H9 (cell line): ENCODE data around the gene RPP25. TPM values are rescaled to one million over a fixed set of nuclear protein-coding genes. Genes with fewer than 3 reads are reported as not detected.
A peak's percentile ranks its signal among the peaks of the same experiment; 100 is the strongest.

Experiments
- DNase-seq: peaks from one replicate; pipeline ENCODE4 v3.0.0-alpha.2; 2017
- H2AFZ ChIP-seq: one replicate; pipeline ENCODE4 v1.6.1; 2013; ENCODE audit warnings: mild to moderate bottlenecking, low read length, control low read depth, moderate library complexity
- H2AK5ac ChIP-seq: 2 replicates; pipeline ENCODE4 v1.6.1; 2013; ENCODE audit warnings: low read length, control low read depth, mixed read lengths; ENCODE audit not compliant: insufficient read length
- H2BK120ac ChIP-seq: one replicate; pipeline ENCODE4 v1.6.1; 2013; ENCODE audit warnings: low read depth, mild to moderate bottlenecking, low read length, control low read depth, inconsistent platforms; ENCODE audit not compliant: poor library complexity, severe bottlenecking
- H2BK12ac ChIP-seq: 2 replicates; pipeline ENCODE4 v1.6.1; 2013; ENCODE audit warnings: low read length, control low read depth, mixed read lengths, low read depth; ENCODE audit not compliant: insufficient read length
- H2BK15ac ChIP-seq: 2 replicates; pipeline ENCODE4 v1.6.1; 2013; ENCODE audit warnings: low read depth, low read length, control low read depth
- H2BK20ac ChIP-seq: one replicate; pipeline ENCODE4 v1.6.1; 2013; ENCODE audit warnings: low read depth, mild to moderate bottlenecking, low read length, control low read depth, inconsistent platforms; ENCODE audit not compliant: poor library complexity, severe bottlenecking
- H2BK5ac ChIP-seq: 2 replicates; pipeline ENCODE4 v1.6.1; 2013; ENCODE audit warnings: low read length, control low read depth, mixed read lengths; ENCODE audit not compliant: insufficient read length
- H3K14ac ChIP-seq: 2 replicates; pipeline ENCODE4 v1.6.1; 2013; ENCODE audit warnings: low read length, control low read depth; ENCODE audit not compliant: insufficient read depth
- H3K18ac ChIP-seq: 2 replicates; pipeline ENCODE4 v1.6.1; 2013; ENCODE audit warnings: low read depth, mild to moderate bottlenecking, mixed read lengths, low read length, control low read depth; ENCODE audit not compliant: insufficient read length
- H3K23ac ChIP-seq: 2 replicates; pipeline ENCODE4 v1.6.1; 2013; ENCODE audit warnings: low read length, control low read depth, mixed read lengths, low read depth; ENCODE audit not compliant: insufficient read length
- H3K23me2 ChIP-seq: 2 replicates; pipeline ENCODE4 v1.6.1; 2013; ENCODE audit warnings: low read depth, mild to moderate bottlenecking, mixed read lengths, low read length, control low read depth; ENCODE audit not compliant: insufficient read length, poor library complexity, severe bottlenecking
- H3K27ac ChIP-seq: 2 replicates; pipeline ENCODE4 v1.5.1; 2013; ENCODE audit warnings: low read length, control low read depth, mixed read lengths, low read depth; ENCODE audit not compliant: insufficient read length
- H3K27me3 ChIP-seq: 2 replicates; pipeline ENCODE4 v1.6.1; 2013; ENCODE audit warnings: low read length, control low read depth, inconsistent platforms; ENCODE audit not compliant: insufficient read depth
- H3K4ac ChIP-seq: 2 replicates; pipeline ENCODE4 v1.6.1; 2013; ENCODE audit warnings: low read depth, mild to moderate bottlenecking, control low read depth, inconsistent platforms, low read length, moderate library complexity
- H3K4me1 ChIP-seq: 2 replicates; pipeline ENCODE4 v1.6.1; 2013; ENCODE audit warnings: low read length, control low read depth, inconsistent platforms; ENCODE audit not compliant: insufficient read depth
- H3K4me2 ChIP-seq: 2 replicates; pipeline ENCODE4 v1.6.1; 2013; ENCODE audit warnings: low read length, control low read depth, mixed read lengths; ENCODE audit not compliant: insufficient read length, insufficient read depth
- H3K56ac ChIP-seq: 2 replicates; pipeline ENCODE4 v1.6.1; 2013; ENCODE audit warnings: low read depth, mild to moderate bottlenecking, mixed read lengths, low read length, control low read depth; ENCODE audit not compliant: insufficient read length
- H3K79me1 ChIP-seq: 2 replicates; pipeline ENCODE4 v1.6.1; 2013; ENCODE audit warnings: low read depth, mild to moderate bottlenecking, moderate library complexity, low read length, control low read depth, inconsistent platforms; ENCODE audit not compliant: insufficient read depth, poor library complexity, severe bottlenecking
- H3K79me2 ChIP-seq: 2 replicates; pipeline ENCODE4 v1.6.1; 2013; ENCODE audit warnings: low read length, control low read depth, inconsistent platforms; ENCODE audit not compliant: insufficient read depth
- H3K9ac ChIP-seq: 2 replicates; pipeline ENCODE4 v1.6.1; 2013; ENCODE audit warnings: low read length, control low read depth, mixed read lengths; ENCODE audit not compliant: insufficient read length; ENCODE audit errors: extremely low read depth
- H3K9me3 ChIP-seq: one replicate; pipeline ENCODE4 v1.6.1; 2013; ENCODE audit warnings: low read depth, low read length, inconsistent platforms; ENCODE audit not compliant: control insufficient read depth
- H3T11ph ChIP-seq: one replicate; pipeline ENCODE4 v1.6.1; 2013; ENCODE audit warnings: mild to moderate bottlenecking, low read length, control low read depth, inconsistent platforms
- H4K20me1 ChIP-seq: one replicate; pipeline ENCODE4 v1.6.1; 2013; ENCODE audit not compliant: control insufficient read depth, insufficient read length, insufficient read depth
- H4K5ac ChIP-seq: 2 replicates; pipeline ENCODE4 v1.6.1; 2013; ENCODE audit warnings: low read depth, mild to moderate bottlenecking, mixed read lengths, low read length, control low read depth; ENCODE audit not compliant: insufficient read length
- H4K8ac ChIP-seq: replicated peaks from 2 replicates; pipeline ENCODE4 v1.6.1; 2013; ENCODE audit warnings: low read length, control low read depth, mixed read lengths, low read depth; ENCODE audit not compliant: insufficient read length
- H4K91ac ChIP-seq: 2 replicates; pipeline ENCODE4 v1.6.1; 2013; ENCODE audit warnings: low read depth, mild to moderate bottlenecking, moderate library complexity, mixed read lengths, low read length, control low read depth; ENCODE audit not compliant: insufficient read length
- H3K27ac Mint-ChIP-seq, 3 experiments: 2 replicates in 2 of 3; 3 replicates in 1 of 3; pipeline ENCODE4 v1.8.0; 2020 to 2021; ENCODE audit warnings: mixed read lengths in 3 of 3, mild to moderate bottlenecking in 1 of 3, moderate library complexity in 1 of 3
- H3K27me3 Mint-ChIP-seq: 2 replicates; pipeline ENCODE4 v1.8.0; 2021; ENCODE audit warnings: low read depth, mild to moderate bottlenecking, moderate library complexity, mixed read lengths
- H3K36me3 Mint-ChIP-seq, 3 experiments: 2 replicates in 2 of 3; 3 replicates in 1 of 3; pipeline ENCODE4 v1.8.0; 2020 to 2021; ENCODE audit warnings: low read depth in 3 of 3, mixed read lengths in 3 of 3; ENCODE audit not compliant: insufficient read depth in 1 of 3
- H3K4me1 Mint-ChIP-seq, 2 experiments: 2 replicates each; pipeline ENCODE4 v1.8.0; 2020; ENCODE audit warnings: mixed read lengths in 2 of 2
- H3K4me3 Mint-ChIP-seq, 2 experiments: 2 replicates in 1 of 2; 3 replicates in 1 of 2; pipeline ENCODE4 v1.8.0; 2020 to 2021; ENCODE audit warnings: mild to moderate bottlenecking in 2 of 2, mixed read lengths in 2 of 2, moderate library complexity in 1 of 2
- H3K9me3 Mint-ChIP-seq, 2 experiments: 2 replicates in 1 of 2; 3 replicates in 1 of 2; pipeline ENCODE4 v1.8.0; 2020; ENCODE audit warnings: mild to moderate bottlenecking in 2 of 2, mixed read lengths in 2 of 2, moderate library complexity in 1 of 2
- CTCF ChIP-seq: fragments of 200-600 bp; sonication (generic); conservative IDR thresholded peaks from 3 replicates; pipeline ENCODE4 v1.8.0; 2021; ENCODE audit warnings: antibody characterized with exemption, mild to moderate bottlenecking
- WGBS: extraction: QIAGEN DNeasy Blood & Tissue Kit; methylation state at CpG from one replicate; pipeline ENCODE4 v1.1.7; 2013; ENCODE audit warnings: missing lambda C conversion rate, low lambda C conversion rate, mixed read lengths; ENCODE audit not compliant: insufficient read length; ENCODE audit errors: extremely low coverage; 5-methylcytosine and 5-hydroxymethylcytosine counted together
- total RNA-seq: library from RNA; stranded (reverse); gene quantifications from 2 replicates; pipeline ENCODE4 v1.2.1, GENCODE V29; 2021

The RPP25 gene
- total RNA-seq, 1 experiment from 2014 or later: 12.6 TPM

DNA sequence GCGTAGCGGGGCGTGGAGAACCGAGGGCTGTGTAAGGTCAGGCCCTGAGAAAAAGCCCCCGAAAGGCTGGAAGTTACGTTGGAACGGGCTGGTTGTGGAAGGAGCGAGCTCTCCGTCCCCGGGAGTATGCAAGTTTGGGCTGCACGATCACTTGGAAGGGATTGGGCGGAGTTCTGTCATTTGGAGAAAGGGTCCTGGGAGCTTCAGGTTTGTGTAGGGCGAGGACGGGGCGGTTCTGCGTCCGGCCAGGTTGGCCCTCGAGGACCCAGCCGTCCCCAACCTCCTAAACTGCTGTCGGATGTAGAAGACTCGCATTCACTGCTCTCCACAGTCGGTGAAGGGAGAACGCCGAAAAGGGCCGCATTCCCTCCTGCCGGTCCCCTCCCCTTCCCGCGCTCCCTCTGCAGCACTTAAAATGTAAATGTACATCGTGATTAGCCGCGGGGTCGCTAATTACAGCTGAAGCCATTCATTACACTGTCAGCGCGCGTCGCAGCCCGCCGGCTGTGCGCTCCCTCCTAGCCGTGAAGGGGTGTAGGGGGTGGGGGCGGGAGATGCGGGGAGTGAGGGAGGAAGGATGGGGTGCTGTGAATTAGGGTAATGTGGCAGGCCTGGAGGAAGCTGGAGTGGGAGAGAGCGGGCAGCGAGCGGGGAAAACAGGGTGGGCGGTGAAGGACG, 2.5 kb upstream of the RPP25 start:
- Histone ChIP-seq H3K23ac (no peak overlapping the region), H4K20me1 (no peaks in the 10 kb centered on the region), H4K8ac (no peak overlapping the region), H2BK20ac (no peak overlapping the region), H4K91ac (no peak overlapping the region), H3K18ac (no peak overlapping the region), H2BK12ac (no peak overlapping the region), H2AK5ac (no peak overlapping the region), H3K14ac (no peak overlapping the region), H3K9ac (no peak overlapping the region), H3K79me1 (no peaks in the 10 kb centered on the region), H4K5ac (no peak overlapping the region), H3K9me3 (no peaks in the 10 kb centered on the region), H3K27ac (no peak overlapping the region), H3K23me2 (peaks cover 34% of the 10 kb centered on the region), H3K27me3 (peaks cover 11% of the 10 kb centered on the region; the same call in 1 of the 2 replicates), H3K79me2 (peaks cover 3% of the 10 kb centered on the region; the same call in 1 of the 2 replicates), H3T11ph (no peak overlapping the region), H3K4ac (no peak overlapping the region), H2BK15ac (no peak overlapping the region), H2BK5ac (no peak overlapping the region), H3K4me1 (no peaks in the 10 kb centered on the region; the same call in 1 of the 2 replicates), H3K4me2 (peak overlapping the region; percentile 72), H2BK120ac (no peak overlapping the region), H3K56ac (no peak overlapping the region), H2AFZ (no peak overlapping the region)
- peaks cover 87% of the 10 kb centered on the region for H3K27me3 Mint-ChIP-seq
- peaks cover 0 to 2% (median 0%) of the 10 kb centered on the region in 3 experiments; a peak in 2 of 7 replicates for H3K36me3 Mint-ChIP-seq
- TF ChIP-seq CTCF: no peak
- no CpG with 5 or more reads among the region's 47 CpGs for WGBS
- peak overlapping the region; percentile 60 to 84 for H3K4me3 Mint-ChIP-seq
- H3K27ac Mint-ChIP-seq: no peak overlapping the region; a peak in 1 of 7 replicates
- peak; percentile 63 for DNase-seq
- no peaks in the 10 kb centered on the region for H3K9me3 Mint-ChIP-seq
- H3K4me1 Mint-ChIP-seq: peaks cover 22 to 32% of the 10 kb centered on the region in 2 experiments
